K562 (cell line): ENCODE measurements around the gene AGPAT3. TPM values are rescaled to one million over a fixed set of nuclear protein-coding genes. Genes with fewer than 3 reads are reported as not detected.
A peak's percentile ranks its signal among the peaks of the same experiment; 100 is the strongest.

Source experiments
- BDP1 ChIP-seq: IDR thresholded peaks from 3 replicates; pipeline ENCODE4 v1.6.1; 2011; ENCODE audit not compliant: insufficient read length, insufficient read depth
- BRF2 ChIP-seq: IDR thresholded peaks from 3 replicates; pipeline ENCODE4 v1.6.1; 2011; ENCODE audit warnings: borderline replicate concordance, mild to moderate bottlenecking; ENCODE audit not compliant: insufficient read length, insufficient read depth
- CREM ChIP-seq: IDR thresholded peaks from 2 replicates; pipeline ENCODE4 v1.6.1; 2014; ENCODE audit warnings: antibody characterized with exemption, low read depth
- E2F3 ChIP-seq: fragments of 250-450 bp; sonication (Bioruptor Pico); IDR thresholded peaks from 2 replicates; pipeline ENCODE4 v1.4.0; 2020; ENCODE audit warnings: mild to moderate bottlenecking
- EP400 ChIP-seq: fragments of 450-650 bp; IDR thresholded peaks from 2 replicates; pipeline ENCODE4 v1.6.1; 2017; ENCODE audit warnings: antibody characterized with exemption, mild to moderate bottlenecking, moderate library complexity
- GTF2B ChIP-seq: IDR thresholded peaks from 2 replicates; pipeline ENCODE4 v1.6.1; 2011; ENCODE audit not compliant: insufficient read length; ENCODE audit errors: extremely low read depth
- IFI16 ChIP-seq: fragments of 250-450 bp; sonication (Bioruptor Pico); IDR thresholded peaks from 2 replicates; pipeline ENCODE4 v2.1.2; 2022; ENCODE audit warnings: mild to moderate bottlenecking, inconsistent platforms
- KAT8 ChIP-seq: fragments of 450-650 bp; IDR thresholded peaks from 2 replicates; pipeline ENCODE4 v1.6.1; 2016; ENCODE audit warnings: low read depth, mild to moderate bottlenecking
- KLF1 ChIP-seq: fragments of 450-650 bp; IDR thresholded peaks from 2 replicates; pipeline ENCODE4 v1.6.1; 2016; ENCODE audit warnings: missing genetic modification characterization, missing compliant biosample characterization
- MCM7 ChIP-seq, 2 experiments: fragments of 450-650 bp; IDR thresholded peaks; 2 replicates each; pipeline ENCODE4 v1.6.1; 2016 to 2018
- NCOA6 ChIP-seq: fragments of 450-650 bp; IDR thresholded peaks from 2 replicates; pipeline ENCODE4 v1.6.1; 2017; ENCODE audit warnings: mild to moderate bottlenecking
- PCBP2 ChIP-seq: fragments of 200-400 bp; formaldehyde crosslinking; IDR thresholded peaks from 2 replicates; pipeline ENCODE4 v1.6.1; 2018; ENCODE audit warnings: low read length, low read depth, mild to moderate bottlenecking, moderate library complexity; ENCODE audit not compliant: poor library complexity, severe bottlenecking
- RBM14 ChIP-seq: fragments of 200-400 bp; formaldehyde crosslinking; IDR thresholded peaks from 2 replicates; pipeline ENCODE4 v1.6.1; 2018; ENCODE audit warnings: low read depth, mild to moderate bottlenecking, low read length, moderate library complexity, borderline replicate concordance; ENCODE audit not compliant: insufficient read depth
- SAFB ChIP-seq: fragments of 200-400 bp; formaldehyde crosslinking; IDR thresholded peaks from 2 replicates; pipeline ENCODE4 v1.6.1; 2017; ENCODE audit warnings: low read depth, low read length, borderline replicate concordance
- SETDB1 ChIP-seq: IDR thresholded peaks from one replicate; pipeline ENCODE4 v1.6.1; 2012; ENCODE audit warnings: low read length, control low read depth, inconsistent platforms
- ZBTB12 ChIP-seq: fragments of 250-450 bp; sonication (Bioruptor Pico); IDR thresholded peaks from 2 replicates; pipeline ENCODE4 v1.4.0; 2020
- ZNF143 ChIP-seq: sonication (generic); formaldehyde crosslinking; IDR thresholded peaks from 2 replicates; pipeline ENCODE4 v1.9.0; 2022; ENCODE audit warnings: mild to moderate bottlenecking, missing genetic modification reagents
- ZNF239 ChIP-seq: fragments of 250-450 bp; sonication (Bioruptor Pico); IDR thresholded peaks from 2 replicates; pipeline ENCODE4 v1.4.0; 2020; ENCODE audit warnings: mild to moderate bottlenecking
- ZNF282 ChIP-seq: sonication (generic); formaldehyde crosslinking; IDR thresholded peaks from 2 replicates; pipeline ENCODE4 v1.8.1; 2023; ENCODE audit warnings: missing genetic modification reagents
- ZNF311 ChIP-seq: fragments of 250-450 bp; sonication (Bioruptor Pico); IDR thresholded peaks from 2 replicates; pipeline ENCODE4 v1.4.0; 2020; ENCODE audit warnings: mild to moderate bottlenecking, moderate library complexity
- ZNF518B ChIP-seq: fragments of 250-450 bp; sonication (Bioruptor Pico); IDR thresholded peaks from 2 replicates; pipeline ENCODE4 v1.5.0; 2021; ENCODE audit warnings: mild to moderate bottlenecking, moderate library complexity
- ZNF644 ChIP-seq: fragments of 200-800 bp; sonication (Bioruptor generic); IDR thresholded peaks from 2 replicates; pipeline ENCODE4 v1.6.1; 2016; ENCODE audit warnings: low read depth, missing genetic modification characterization, missing compliant biosample characterization
- ZZZ3 ChIP-seq: fragments of 450-650 bp; IDR thresholded peaks from 2 replicates; pipeline ENCODE4 v1.6.1; 2016; ENCODE audit warnings: antibody characterized with exemption, mild to moderate bottlenecking, moderate library complexity
- polyA plus RNA-seq, 8 experiments: library from polyadenylated mRNA; depleted of rRNA in 4 of 8; stranded (reverse) in 5 of 8; unstranded in 3 of 8; fragments of >200 nt; fragmentation: Nextera tagmentation in 2 of 8; fragmentation: Illumina TruSeq in 1 of 8; extraction: Ambion mirVana in 2 of 8; extraction: Trizol in 1 of 8; gene quantifications; 2 replicates each; pipeline versions ENCODE4 v1.2.1 to v1.2.3, GENCODE V29; 2011 to 2014; ENCODE audit warnings: inconsistent platforms in 1 of 8, missing spikeins in 1 of 8
- total RNA-seq, 7 experiments: library from RNA; depleted of rRNA in 6 of 7; stranded (reverse); fragments of >200 nt in 6 of 7; fragmentation: Illumina TruSeq in 2 of 7; extraction: Trizol in 2 of 7; gene quantifications; 2 replicates each; pipeline versions ENCODE4 v1.2.1 to v1.2.3, GENCODE V29; 2011 to 2021; ENCODE audit warnings: low replicate concordance in 1 of 7

AGPAT3 gene
- total and polyA plus RNA-seq, 9 of the 15 experiments (the other 6 are each of a cell fraction or from before 2014, with no cell fraction given): 1.5 to 88.4 (median 35.7) TPM

GRCh38 chr21:44011579-44012473, 146.8 kb downstream of the AGPAT3 start, which contains the start of gene TRAPPC10 (continued):
- TF ChIP-seq E2F3 (CRISPR knock-in tag) (peak; percentile 79; the same call in 1 of the 2 replicates), ZNF282 (CRISPR knock-in tag) (no peak; the same call in 1 of the 2 replicates), KAT8 (no peak), PCBP2 (no peak), SAFB (peak; percentile 85), ZBTB12 (peak; percentile 90), KLF1 (tag) (peak; percentile 86), EP400 (peak; percentile 59; the same call in 1 of the 2 replicates), ZZZ3 (no peak), MCM7 (IDR thresholded peaks at IDR 0.05) (no peak), ZNF518B (CRISPR knock-in tag) (no peak), ZNF143 (CRISPR knock-in tag) (no peak), CREM (peak; percentile 98), ZNF311 (0 out of 2 replicates have a peak, but pooled peaks have one; percentile 26), NCOA6 (no peak), RBM14 (no peak), GTF2B (no peak), ZNF239 (CRISPR knock-in tag) (0 out of 2 replicates have a peak, but pooled peaks have one; percentile 26), BRF2 (no peak), ZNF644 (tag) (no peak), BDP1 (no peak), SETDB1 (no peak), IFI16 (no peak)
